BE2C (cell line): Measurements from ENCODE around the gene PTPRN2.

Source experiments
- DNase-seq: peaks from one replicate; pipeline ENCODE4 v3.0.0-alpha.2; 2020
- H3K27me3 ChIP-seq: fragments of 250-450 bp; sonication (Bioruptor Pico); 2 replicates; pipeline ENCODE4 v1.5.1; 2020; ENCODE audit warnings: mild to moderate bottlenecking
- H3K36me3 ChIP-seq: fragments of 250-450 bp; sonication (Bioruptor Pico); 2 replicates; pipeline ENCODE4 v1.5.1; 2020; ENCODE audit warnings: mild to moderate bottlenecking
- H3K4me1 ChIP-seq: fragments of 250-450 bp; sonication (Bioruptor Pico); 2 replicates; pipeline ENCODE4 v1.5.1; 2020
- H3K4me3 ChIP-seq: 2 replicates; pipeline ENCODE4 v1.5.1; 2011; ENCODE audit warnings: low read depth, low read length
- H3K9me3 ChIP-seq: fragments of 250-450 bp; sonication (Bioruptor Pico); 2 replicates; pipeline ENCODE4 v1.5.1; 2020
- TF ChIP-seq, protein P1 (sequence below): IDR thresholded peaks from 2 replicates; pipeline ENCODE4 v1.5.1; 2012; ENCODE audit warnings: mild to moderate bottlenecking, low read depth, low read length

PTPRN2 gene

DNA sequence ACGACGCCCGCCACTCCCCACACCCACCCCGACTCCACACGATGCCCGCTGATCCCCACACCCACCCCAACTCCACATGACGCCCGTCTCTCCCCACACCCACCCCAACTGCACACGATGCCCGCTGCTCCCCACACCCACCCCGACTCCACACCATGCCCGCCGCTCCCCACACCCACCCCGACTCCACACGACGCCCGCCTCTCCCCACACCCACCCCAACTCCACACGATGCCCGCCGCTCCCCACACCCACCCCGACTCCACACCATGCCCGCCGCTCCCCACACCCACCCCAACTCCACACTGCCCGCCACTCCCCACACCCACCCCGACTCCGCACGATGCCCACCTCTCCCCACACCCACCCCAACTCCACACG lies 933.8 kb downstream of the PTPRN2 start:
- H3K9me3 ChIP-seq: no peaks in the 10 kb centered on the region

DNA sequence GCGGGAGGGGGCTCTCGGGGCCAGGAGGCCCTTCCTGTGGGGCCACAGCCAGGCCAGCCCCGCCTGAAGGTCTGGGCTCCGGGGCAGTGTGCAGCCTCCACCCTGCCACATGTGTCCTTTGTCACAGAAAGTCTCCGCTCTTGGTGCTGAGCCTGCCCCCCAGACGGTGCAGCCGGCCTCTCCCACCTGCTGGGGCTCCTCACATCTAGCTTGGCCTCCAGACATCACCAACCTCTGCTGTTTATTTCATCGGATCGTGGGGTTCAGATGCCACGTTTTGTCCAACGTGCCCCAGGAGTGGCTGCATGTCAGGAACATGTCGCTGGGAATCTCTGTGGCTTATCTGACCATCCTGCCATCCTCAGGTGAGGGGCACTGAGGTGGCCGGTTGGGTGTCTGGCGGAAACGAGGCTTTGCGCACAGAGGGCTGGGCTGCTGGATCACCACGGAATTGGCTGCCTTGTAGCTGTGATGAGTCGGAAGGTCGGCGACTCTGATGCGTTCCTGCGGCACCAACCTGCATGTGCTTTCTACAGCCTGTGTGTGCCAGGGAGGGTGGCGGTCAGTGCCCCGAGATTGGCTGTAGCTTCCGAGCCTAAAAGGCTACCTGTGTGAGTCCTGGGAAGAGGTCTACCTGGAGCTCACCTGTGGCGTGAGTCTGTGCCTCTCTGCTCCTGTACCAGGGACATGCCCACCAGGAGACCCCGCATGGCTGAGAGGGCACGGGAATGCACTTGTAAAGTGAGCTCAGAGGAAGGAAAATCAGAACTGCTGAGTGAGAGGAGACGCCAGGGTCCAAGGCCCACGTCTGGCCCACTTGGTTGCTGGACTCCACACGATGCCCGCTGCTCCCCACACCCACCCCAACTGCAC lies 934.4 kb downstream of the PTPRN2 start:
- H3K4me3 ChIP-seq: no peak overlapping the region
- TF ChIP-seq, protein P1, sequence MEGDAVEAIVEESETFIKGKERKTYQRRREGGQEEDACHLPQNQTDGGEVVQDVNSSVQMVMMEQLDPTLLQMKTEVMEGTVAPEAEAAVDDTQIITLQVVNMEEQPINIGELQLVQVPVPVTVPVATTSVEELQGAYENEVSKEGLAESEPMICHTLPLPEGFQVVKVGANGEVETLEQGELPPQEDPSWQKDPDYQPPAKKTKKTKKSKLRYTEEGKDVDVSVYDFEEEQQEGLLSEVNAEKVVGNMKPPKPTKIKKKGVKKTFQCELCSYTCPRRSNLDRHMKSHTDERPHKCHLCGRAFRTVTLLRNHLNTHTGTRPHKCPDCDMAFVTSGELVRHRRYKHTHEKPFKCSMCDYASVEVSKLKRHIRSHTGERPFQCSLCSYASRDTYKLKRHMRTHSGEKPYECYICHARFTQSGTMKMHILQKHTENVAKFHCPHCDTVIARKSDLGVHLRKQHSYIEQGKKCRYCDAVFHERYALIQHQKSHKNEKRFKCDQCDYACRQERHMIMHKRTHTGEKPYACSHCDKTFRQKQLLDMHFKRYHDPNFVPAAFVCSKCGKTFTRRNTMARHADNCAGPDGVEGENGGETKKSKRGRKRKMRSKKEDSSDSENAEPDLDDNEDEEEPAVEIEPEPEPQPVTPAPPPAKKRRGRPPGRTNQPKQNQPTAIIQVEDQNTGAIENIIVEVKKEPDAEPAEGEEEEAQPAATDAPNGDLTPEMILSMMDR: no peak
- no peaks in the 10 kb centered on the region for H3K9me3 ChIP-seq
- DNase-seq: no peak
- no peaks in the 10 kb centered on the region for H3K27me3 ChIP-seq
- no peaks in the 10 kb centered on the region for H3K4me1 ChIP-seq
- H3K36me3 ChIP-seq: no peaks in the 10 kb centered on the region

More for the DNA sequence above, 933.8 kb downstream of the PTPRN2 start:
- no peaks in the 10 kb centered on the region for H3K36me3 ChIP-seq
- DNase-seq: no peak
- no peak overlapping the region for H3K4me3 ChIP-seq
- TF ChIP-seq, protein P1: no peak
- no peaks in the 10 kb centered on the region for H3K27me3 ChIP-seq
- no peaks in the 10 kb centered on the region for H3K4me1 ChIP-seq

DNA sequence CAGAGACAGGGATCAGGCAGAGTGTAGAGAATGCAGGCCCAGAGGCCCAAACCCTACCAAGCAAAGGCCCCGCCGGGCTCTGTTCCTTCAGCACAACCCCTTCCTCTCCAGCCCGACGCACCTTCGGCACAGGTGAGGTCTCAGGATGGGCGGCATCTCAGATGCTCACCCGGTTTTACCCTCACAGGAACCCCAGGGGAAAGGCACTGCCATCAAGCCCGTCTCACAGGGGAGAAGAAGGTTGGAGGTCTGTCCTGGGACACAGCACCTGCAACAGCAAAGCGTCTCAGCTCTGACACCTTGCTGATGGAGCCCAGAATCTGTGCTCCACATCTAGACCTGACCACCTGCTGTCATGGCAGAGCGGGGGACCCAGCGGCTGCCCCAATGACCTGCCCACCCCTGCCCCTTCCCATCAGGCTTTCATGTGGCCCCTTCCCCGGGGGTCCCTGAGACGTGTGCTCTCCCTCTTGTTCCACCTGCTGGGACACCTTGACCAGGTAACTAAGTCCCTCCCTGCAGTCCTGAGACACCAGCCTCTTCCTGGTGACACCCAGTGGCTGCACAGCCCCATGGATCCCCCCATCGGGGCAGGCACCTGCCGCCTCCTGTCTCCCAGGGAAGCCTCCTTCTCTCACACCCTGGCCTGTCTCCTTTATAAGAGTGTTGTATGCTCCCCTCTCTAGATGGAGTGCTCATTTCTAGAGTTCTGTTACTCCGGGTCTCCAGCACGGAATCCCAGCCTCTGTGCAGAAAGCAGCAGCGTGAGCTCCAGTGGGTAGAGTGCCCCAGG lies 935.3 kb downstream of the PTPRN2 start:
- TF ChIP-seq, protein P1: no peak
- Histone ChIP-seq H3K27me3 (no peaks in the 10 kb centered on the region), H3K4me1 (no peaks in the 10 kb centered on the region), H3K4me3 (no peak overlapping the region), H3K36me3 (no peaks in the 10 kb centered on the region), H3K9me3 (no peaks in the 10 kb centered on the region)
- no peak for DNase-seq

- no peaks in the 10 kb centered on the region for H3K27me3 ChIP-seq
- H3K4me3 ChIP-seq: no peak overlapping the region
- DNase-seq: no peak
- TF ChIP-seq, protein P1: no peak
- no peaks in the 10 kb centered on the region for H3K9me3 ChIP-seq
- no peaks in the 10 kb centered on the region for H3K4me1 ChIP-seq
- no peaks in the 10 kb centered on the region for H3K36me3 ChIP-seq
Observed at GRCh38 chr7:157651366-157652160, 936.1 kb downstream of the PTPRN2 start.

- Histone ChIP-seq H3K4me3 (no peak overlapping the region), H3K27me3 (no peaks in the 10 kb centered on the region), H3K36me3 (no peaks in the 10 kb centered on the region), H3K4me1 (no peaks in the 10 kb centered on the region), H3K9me3 (no peaks in the 10 kb centered on the region)
- TF ChIP-seq, protein P1: no peak
- no peak for DNase-seq
Observed at GRCh38 chr7:157650801-157651200, 936.8 kb downstream of the PTPRN2 start.
